Vagina (tissue), 2 donors: ENCODE data around the gene GPR137B. TPM values are rescaled to one million over a fixed set of nuclear protein-coding genes. Genes with fewer than 3 reads are reported as not detected.

Source experiments
- DNase-seq, 2 donors: peaks; one replicate each; pipeline ENCODE4 v3.0.0-alpha.2; 2017; ENCODE audit errors: extremely low spot score in 2 of 2
- H3K27ac ChIP-seq: fragments of 200-600 bp; sonication (generic); one replicate; pipeline ENCODE4 v1.5.1; 2019
- H3K27me3 ChIP-seq: fragments of 200-600 bp; sonication (generic); one replicate; pipeline ENCODE4 v1.5.1; 2019
- H3K36me3 ChIP-seq, 2 donors: fragments of 200-600 bp; sonication (generic); one replicate each; pipeline ENCODE4 v1.5.1; 2017 to 2019
- H3K4me1 ChIP-seq: fragments of 200-600 bp; sonication (generic); one replicate; pipeline ENCODE4 v1.5.1; 2019
- H3K4me3 ChIP-seq, 2 donors: fragments of 200-600 bp; sonication (generic); 1 replicate in 1 of 2; 2 replicates in 1 of 2; pipeline ENCODE4 v1.5.1; 2016 to 2019
- H3K9me3 ChIP-seq: fragments of 200-600 bp; sonication (generic); one replicate; pipeline ENCODE4 v1.5.1; 2019
- POLR2A ChIP-seq, 2 donors: fragments of 450-650 bp; IDR thresholded peaks; one replicate each; pipeline ENCODE4 v1.6.1; 2017; ENCODE audit warnings: antibody characterized with exemption in 2 of 2, mild to moderate bottlenecking in 2 of 2, moderate library complexity in 2 of 2
- POLR2AphosphoS5 ChIP-seq, 2 donors: sonication (generic); formaldehyde crosslinking; IDR thresholded peaks; one replicate each; pipeline ENCODE4 v1.9.0; 2017; ENCODE audit warnings: antibody characterized with exemption in 2 of 2, mild to moderate bottlenecking in 2 of 2, low read depth in 1 of 2; ENCODE audit not compliant: insufficient read depth in 1 of 2
- intact Hi-C: fragments of 100-400 bp; cut with DNase I; formaldehyde crosslinking; loops from one replicate; pipeline ENCODE4 v1.15.1; 2023
- total RNA-seq: library from RNA; depleted of rRNA; stranded (reverse); fragments of >200 nt; gene quantifications from one replicate; pipeline ENCODE4 v1.2.3, GENCODE V29; 2016
- TF ChIP-seq, protein P1 (sequence below), 3 experiments: fragments of 450-650 bp in 2 of 3; fragments of 200-600 bp in 1 of 3; sonication (generic) in 1 of 3; IDR thresholded peaks; one replicate each; pipeline ENCODE4 v1.5.1; 2017 to 2019; ENCODE audit warnings: antibody characterized with exemption in 3 of 3, mild to moderate bottlenecking in 2 of 3, moderate library complexity in 2 of 3

The GPR137B gene
- total RNA-seq, 1 donor from 2014 or later, result 38.8 TPM

DNA sequence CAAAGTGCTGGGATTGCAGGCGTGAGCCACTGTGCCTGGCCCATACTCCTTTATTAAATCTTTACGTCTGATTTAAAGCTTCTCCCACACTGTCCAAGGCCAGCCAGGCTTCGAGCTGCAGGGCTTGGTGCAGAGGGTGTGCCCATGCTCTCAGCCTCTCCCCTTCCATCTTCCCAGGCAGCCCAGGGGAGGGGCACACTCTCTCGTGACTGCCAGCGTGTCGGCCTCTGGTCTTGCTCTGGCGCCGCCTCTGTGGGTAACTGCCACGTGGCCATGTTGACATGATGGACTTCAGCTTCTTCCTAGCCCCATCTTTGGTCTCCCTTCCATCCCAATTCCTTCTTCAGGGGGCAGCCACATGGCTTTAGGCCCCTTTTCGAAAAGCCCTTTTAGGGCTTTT, 4.7 kb downstream of the GPR137B start:
- H3K9me3 ChIP-seq, result no peaks in the 10 kb centered on the region
- H3K27ac ChIP-seq, result no peak overlapping the region
- intact Hi-C loops, result no loop called here
- TF ChIP-seq POLR2AphosphoS5 (IDR thresholded peaks at IDR 0.05; ENCODE audit: insufficient read depth in 1 of 2, low read depth in 1 of 2), result no peak
- TF ChIP-seq POLR2A (IDR thresholded peaks at IDR 0.05), result no peak
- TF ChIP-seq, protein P1, sequence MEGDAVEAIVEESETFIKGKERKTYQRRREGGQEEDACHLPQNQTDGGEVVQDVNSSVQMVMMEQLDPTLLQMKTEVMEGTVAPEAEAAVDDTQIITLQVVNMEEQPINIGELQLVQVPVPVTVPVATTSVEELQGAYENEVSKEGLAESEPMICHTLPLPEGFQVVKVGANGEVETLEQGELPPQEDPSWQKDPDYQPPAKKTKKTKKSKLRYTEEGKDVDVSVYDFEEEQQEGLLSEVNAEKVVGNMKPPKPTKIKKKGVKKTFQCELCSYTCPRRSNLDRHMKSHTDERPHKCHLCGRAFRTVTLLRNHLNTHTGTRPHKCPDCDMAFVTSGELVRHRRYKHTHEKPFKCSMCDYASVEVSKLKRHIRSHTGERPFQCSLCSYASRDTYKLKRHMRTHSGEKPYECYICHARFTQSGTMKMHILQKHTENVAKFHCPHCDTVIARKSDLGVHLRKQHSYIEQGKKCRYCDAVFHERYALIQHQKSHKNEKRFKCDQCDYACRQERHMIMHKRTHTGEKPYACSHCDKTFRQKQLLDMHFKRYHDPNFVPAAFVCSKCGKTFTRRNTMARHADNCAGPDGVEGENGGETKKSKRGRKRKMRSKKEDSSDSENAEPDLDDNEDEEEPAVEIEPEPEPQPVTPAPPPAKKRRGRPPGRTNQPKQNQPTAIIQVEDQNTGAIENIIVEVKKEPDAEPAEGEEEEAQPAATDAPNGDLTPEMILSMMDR (IDR thresholded peaks at IDR 0.05), result no peak
- no peak overlapping the region for H3K4me3 ChIP-seq
- no peaks in the 10 kb centered on the region for H3K27me3 ChIP-seq
- H3K4me1 ChIP-seq, result peaks cover 75% of the 10 kb centered on the region
- H3K36me3 ChIP-seq, result peaks cover 0 to 4% of the 10 kb centered on the region in 2 donors
- no peak for DNase-seq

DNA sequence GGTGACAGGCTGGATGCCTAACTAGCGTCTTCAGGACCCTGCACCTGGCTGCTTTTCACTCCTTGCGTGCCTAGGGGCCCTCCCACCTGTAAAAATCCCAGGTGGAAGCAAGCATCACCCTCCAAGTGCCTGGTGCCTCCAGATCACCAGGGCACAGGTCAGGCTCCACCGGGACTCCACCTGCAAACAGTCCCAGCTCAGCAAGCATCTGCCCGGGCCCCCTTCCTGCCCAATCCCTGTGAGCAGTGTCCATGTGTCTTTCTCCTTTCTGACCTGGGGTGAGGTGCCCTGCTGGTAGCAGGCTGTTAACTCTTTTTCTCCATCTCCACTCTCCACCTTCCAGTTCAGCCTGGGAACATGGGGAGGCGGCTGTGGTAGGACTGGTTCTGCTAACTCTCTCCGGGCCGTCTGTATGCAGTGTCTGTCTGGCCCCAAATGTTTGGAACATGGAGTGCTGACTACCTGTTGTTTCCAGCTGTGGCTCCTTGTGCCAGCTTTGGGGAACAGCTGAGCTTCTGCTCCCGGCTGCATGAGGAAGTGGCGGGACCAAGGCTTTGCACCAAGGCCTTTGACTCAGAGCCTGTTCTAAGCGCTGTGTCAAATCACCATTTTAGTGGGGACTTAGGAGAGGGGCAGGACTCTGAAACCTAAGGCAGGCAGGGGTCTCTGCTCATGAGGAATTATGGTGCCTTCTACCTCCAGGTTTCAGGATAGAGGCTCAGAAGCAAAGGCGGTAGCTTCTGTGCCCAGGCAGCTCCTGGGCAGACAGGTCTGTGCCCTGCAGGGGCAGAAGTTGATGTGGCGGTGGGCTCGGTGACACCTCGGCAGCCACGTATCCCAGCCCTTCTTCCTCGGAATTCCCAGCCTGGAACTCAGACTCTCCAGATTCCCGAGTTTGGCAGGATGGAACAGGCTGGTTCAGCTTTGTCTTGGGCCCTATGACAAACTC, 5.5 kb downstream of the GPR137B start:
- Histone ChIP-seq H3K4me3 (no peak overlapping the region), H3K27ac (no peak overlapping the region), H3K36me3 (peaks cover 0 to 4% of the 10 kb centered on the region in 2 donors), H3K4me1 (peaks cover 75% of the 10 kb centered on the region), H3K27me3 (no peaks in the 10 kb centered on the region), H3K9me3 (no peaks in the 10 kb centered on the region)
- TF ChIP-seq, protein P1 (IDR thresholded peaks at IDR 0.05), result no peak
- TF ChIP-seq POLR2AphosphoS5 (IDR thresholded peaks at IDR 0.05; ENCODE audit: insufficient read depth in 1 of 2, low read depth in 1 of 2), result no peak
- no peak for TF ChIP-seq POLR2A (IDR thresholded peaks at IDR 0.05)
- intact Hi-C loops, result no loop called here
- no peak for DNase-seq

DNA sequence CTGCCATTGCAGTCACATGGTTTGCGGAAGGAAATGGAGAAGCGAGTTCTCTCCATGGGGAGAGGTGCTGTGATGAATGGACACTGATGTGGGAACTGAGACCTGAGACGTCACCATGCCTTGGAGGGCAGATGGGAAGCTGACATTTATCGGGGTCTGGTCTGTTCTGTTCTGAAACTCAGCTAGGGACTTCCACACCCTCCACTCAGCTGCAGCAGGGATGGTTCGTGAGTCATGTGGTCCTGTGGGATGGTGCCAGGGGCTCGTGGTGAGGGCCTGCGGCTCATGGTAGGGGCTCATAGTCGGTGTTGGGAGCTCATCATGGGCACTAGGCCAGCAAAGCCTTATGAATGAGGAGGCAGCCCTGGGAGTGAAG, 6.1 kb downstream of the GPR137B start:
- H3K36me3 ChIP-seq, result peaks cover 0 to 4% of the 10 kb centered on the region in 2 donors
- no peak for TF ChIP-seq POLR2A (IDR thresholded peaks at IDR 0.05)
- TF ChIP-seq POLR2AphosphoS5 (IDR thresholded peaks at IDR 0.05; ENCODE audit: insufficient read depth in 1 of 2, low read depth in 1 of 2), result no peak
- TF ChIP-seq, protein P1 (IDR thresholded peaks at IDR 0.05), result no peak
- H3K9me3 ChIP-seq, result no peaks in the 10 kb centered on the region
- H3K4me1 ChIP-seq, result peaks cover 69% of the 10 kb centered on the region
- no peak for DNase-seq
- intact Hi-C loops, result no loop called here
- no peaks in the 10 kb centered on the region for H3K27me3 ChIP-seq
- no peak overlapping the region for H3K27ac ChIP-seq
- H3K4me3 ChIP-seq, result no peak overlapping the region

DNA sequence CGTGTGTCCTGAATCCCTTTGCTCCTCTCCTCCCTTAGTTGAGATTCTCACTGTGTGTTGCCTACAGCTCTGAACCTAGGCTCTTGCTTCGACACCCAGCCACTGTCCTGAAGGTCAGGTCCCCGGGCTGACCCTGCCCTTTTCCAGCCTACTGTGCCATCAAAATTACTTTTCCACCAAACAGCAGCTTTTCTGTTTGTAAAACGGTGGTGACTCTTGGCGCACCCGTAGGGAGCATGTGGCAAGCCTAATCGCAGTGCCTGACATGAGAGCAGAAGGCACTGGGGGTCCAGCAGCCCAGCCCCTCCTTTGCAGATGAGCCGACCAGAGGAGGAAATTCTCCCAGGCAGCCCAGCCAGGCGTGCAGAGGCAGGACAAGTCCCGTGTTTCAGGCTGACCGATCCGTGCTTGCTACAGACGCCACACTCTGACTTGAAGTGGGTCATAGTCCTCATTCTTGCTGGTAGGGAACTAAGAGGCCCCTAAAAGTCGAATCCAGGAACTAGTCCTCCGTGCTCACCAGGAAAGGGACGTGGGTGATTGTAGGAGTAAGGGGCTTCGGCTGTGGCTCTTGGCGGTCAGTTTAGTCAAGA, 6.8 kb downstream of the GPR137B start:
- Histone ChIP-seq H3K36me3 (peaks cover 0 to 4% of the 10 kb centered on the region in 2 donors), H3K27me3 (no peaks in the 10 kb centered on the region), H3K4me1 (peaks cover 63% of the 10 kb centered on the region), H3K9me3 (no peaks in the 10 kb centered on the region), H3K27ac (no peak overlapping the region), H3K4me3 (no peak overlapping the region)
- intact Hi-C loops, result no loop called here
- DNase-seq, result no peak
- TF ChIP-seq POLR2A (IDR thresholded peaks at IDR 0.05), result no peak
- no peak for TF ChIP-seq POLR2AphosphoS5 (IDR thresholded peaks at IDR 0.05; ENCODE audit: insufficient read depth in 1 of 2, low read depth in 1 of 2)
- TF ChIP-seq, protein P1 (IDR thresholded peaks at IDR 0.05), result no peak
